Measurements from ENCODE around the gene KRT83. TPM values are rescaled to one million over a fixed set of nuclear protein-coding genes. Genes with fewer than 3 reads are reported as not detected.

The KRT83 gene
- total RNA-seq, 1 experiment from 2014 or later = not detected

GRCh38 chr12:52285851-52286530 lies 35.2 kb downstream of the KRT83 start:
- Histone ChIP-seq H3K27me3 (no peaks in the 10 kb centered on the region), H3K9me3 (no peaks in the 10 kb centered on the region), H3K4me3 (no peak overlapping the region), H3K36me3 (no peaks in the 10 kb centered on the region)
- no peak for DNase-seq

GRCh38 chr12:52285172-52285745 lies 35.9 kb downstream of the KRT83 start:
- Histone ChIP-seq H3K36me3 (no peaks in the 10 kb centered on the region), H3K4me3 (no peak overlapping the region), H3K27me3 (no peaks in the 10 kb centered on the region), H3K9me3 (no peaks in the 10 kb centered on the region)
- DNase-seq = peak; percentile 68

GRCh38 chr12:52284562-52285171 lies 36.5 kb downstream of the KRT83 start:
- no peaks in the 10 kb centered on the region for H3K9me3 ChIP-seq
- H3K27me3 ChIP-seq = no peaks in the 10 kb centered on the region
- no peaks in the 10 kb centered on the region for H3K36me3 ChIP-seq
- H3K4me3 ChIP-seq = no peak overlapping the region
- DNase-seq = no peak

GRCh38 chr12:52280796-52281560 lies 40.2 kb downstream of the KRT83 start:
- no peaks in the 10 kb centered on the region for H3K36me3 ChIP-seq
- H3K4me3 ChIP-seq = no peak overlapping the region
- no peaks in the 10 kb centered on the region for H3K9me3 ChIP-seq
- H3K27me3 ChIP-seq = no peaks in the 10 kb centered on the region
- peak; percentile 98 for DNase-seq

GRCh38 chr12:52280319-52280795 lies 40.8 kb downstream of the KRT83 start:
- Histone ChIP-seq H3K9me3 (no peaks in the 10 kb centered on the region), H3K36me3 (no peaks in the 10 kb centered on the region), H3K27me3 (no peaks in the 10 kb centered on the region), H3K4me3 (no peak overlapping the region)
- DNase-seq = peak; percentile 97

- no peak for DNase-seq
- no peaks in the 10 kb centered on the region for H3K36me3 ChIP-seq
- H3K27me3 ChIP-seq = no peaks in the 10 kb centered on the region
- H3K4me3 ChIP-seq = no peak overlapping the region
- H3K9me3 ChIP-seq = no peaks in the 10 kb centered on the region
Observed at GRCh38 chr12:52279422-52280318, 41.5 kb downstream of the KRT83 start.

GRCh38 chr12:52278575-52279421 lies 42.4 kb downstream of the KRT83 start:
- Histone ChIP-seq H3K9me3 (no peaks in the 10 kb centered on the region), H3K27me3 (no peaks in the 10 kb centered on the region), H3K36me3 (no peaks in the 10 kb centered on the region), H3K4me3 (no peak overlapping the region)
- DNase-seq = peak; percentile 79

GRCh38 chr12:52277486-52278245 lies 43.5 kb downstream of the KRT83 start:
- Histone ChIP-seq H3K27me3 (no peaks in the 10 kb centered on the region), H3K4me3 (no peak overlapping the region), H3K9me3 (no peaks in the 10 kb centered on the region), H3K36me3 (no peaks in the 10 kb centered on the region)
- no peak for DNase-seq

GRCh38 chr12:52275686-52276085 lies 45.5 kb downstream of the KRT83 start:
- no peak for DNase-seq
- H3K36me3 ChIP-seq = peaks cover 9% of the 10 kb centered on the region
- no peaks in the 10 kb centered on the region for H3K9me3 ChIP-seq
- no peaks in the 10 kb centered on the region for H3K27me3 ChIP-seq
- no peak overlapping the region for H3K4me3 ChIP-seq

GRCh38 chr12:52274521-52275120 lies 46.6 kb downstream of the KRT83 start, which contains the start of gene KRT86:
KRT86 (plus strand) TSS chr12:52274645; CDS start chr12:52301917, 27,272 bp downstream.
- H3K36me3 ChIP-seq = peaks cover 14% of the 10 kb centered on the region
- no peak within 1 kb of the TSS for H3K4me3 ChIP-seq
- H3K27me3 ChIP-seq = no peaks in the 10 kb centered on the region
- H3K9me3 ChIP-seq = no peaks in the 10 kb centered on the region
- no peak for DNase-seq

- Histone ChIP-seq H3K27me3 (no peaks in the 10 kb centered on the region), H3K4me3 (no peak overlapping the region), H3K36me3 (peaks cover 42% of the 10 kb centered on the region), H3K9me3 (no peaks in the 10 kb centered on the region)
- no peak for DNase-seq
Observed at GRCh38 chr12:52271158-52271557, 50.0 kb downstream of the KRT83 start.

GRCh38 chr12:52270541-52271070 lies 50.6 kb downstream of the KRT83 start:
- DNase-seq = no peak
- Histone ChIP-seq H3K4me3 (no peak overlapping the region), H3K9me3 (no peaks in the 10 kb centered on the region), H3K27me3 (no peaks in the 10 kb centered on the region), H3K36me3 (peaks cover 42% of the 10 kb centered on the region)

- H3K36me3 ChIP-seq = peaks cover 44% of the 10 kb centered on the region
- H3K9me3 ChIP-seq = no peaks in the 10 kb centered on the region
- H3K27me3 ChIP-seq = no peaks in the 10 kb centered on the region
- DNase-seq = peak; percentile 74
- no peak overlapping the region for H3K4me3 ChIP-seq
Observed at GRCh38 chr12:52268212-52268611, 53.0 kb downstream of the KRT83 start.

GRCh38 chr12:52267699-52268098 lies 53.5 kb downstream of the KRT83 start:
- Histone ChIP-seq H3K27me3 (no peaks in the 10 kb centered on the region), H3K36me3 (peaks cover 50% of the 10 kb centered on the region), H3K4me3 (no peak overlapping the region), H3K9me3 (no peaks in the 10 kb centered on the region)
- DNase-seq = no peak
